ENCODE data around the gene PRDX6. TPM values are rescaled to one million over a fixed set of nuclear protein-coding genes. Genes with fewer than 3 reads are reported as not detected.

Gene PRDX6, protein sequence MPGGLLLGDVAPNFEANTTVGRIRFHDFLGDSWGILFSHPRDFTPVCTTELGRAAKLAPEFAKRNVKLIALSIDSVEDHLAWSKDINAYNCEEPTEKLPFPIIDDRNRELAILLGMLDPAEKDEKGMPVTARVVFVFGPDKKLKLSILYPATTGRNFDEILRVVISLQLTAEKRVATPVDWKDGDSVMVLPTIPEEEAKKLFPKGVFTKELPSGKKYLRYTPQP
- total RNA-seq (88.1 TPM), polyA plus RNA-seq (297 TPM)
- long read RNA-seq, donor 1, transcript PRDX6-201 (5 exons, 1,751 nt) = major isoform, 10 of 11 reads
- long read RNA-seq, donor 1, partial matches to known transcripts = 0 of 11 reads
- long read RNA-seq, donor 1, other reads (novel, unspliced or antisense) = 0 of 11 reads
- long read RNA-seq, donor 2, transcript PRDX6-201 (5 exons, 1,751 nt) = major isoform, 90 of 191 reads
- long read RNA-seq, donor 2, partial matches to known transcripts = 93 of 191 reads
- long read RNA-seq, donor 2, other reads (novel, unspliced or antisense) = 5 of 191 reads
- long read RNA-seq, donor 3, transcript PRDX6-201 (5 exons, 1,751 nt) = major isoform, 79 of 100 reads
- long read RNA-seq, donor 3, partial matches to known transcripts = 16 of 100 reads
- long read RNA-seq, donor 3, other reads (novel, unspliced or antisense) = 0 of 100 reads
- long read RNA-seq, donor 4, transcript PRDX6-201 (5 exons, 1,751 nt) = major isoform, 25 of 43 reads
- long read RNA-seq, donor 4, partial matches to known transcripts = 14 of 43 reads
- long read RNA-seq, donor 4, other reads (novel, unspliced or antisense) = 0 of 43 reads
- long read RNA-seq, donor 5, transcript PRDX6-203 (4 exons, 859 nt) = minor isoform, 7 of 163 reads
- long read RNA-seq, donor 5, transcript PRDX6-201 (5 exons, 1,751 nt) = major isoform, 93 of 163 reads
- long read RNA-seq, donor 5, partial matches to known transcripts = 52 of 163 reads
- long read RNA-seq, donor 5, other reads (novel, unspliced or antisense) = 10 of 163 reads
- long read RNA-seq, donor 6, transcript PRDX6-201 (5 exons, 1,751 nt) = major isoform, 42 of 72 reads
- long read RNA-seq, donor 6, partial matches to known transcripts = 29 of 72 reads
- long read RNA-seq, donor 6, other reads (novel, unspliced or antisense) = 0 of 72 reads
- long read RNA-seq, donor 7, transcript PRDX6-201 (5 exons, 1,751 nt) = major isoform, 64 of 102 reads
- long read RNA-seq, donor 7, partial matches to known transcripts = 35 of 102 reads
- long read RNA-seq, donor 7, other reads (novel, unspliced or antisense) = 0 of 102 reads
- long read RNA-seq, donor 8, transcript PRDX6-201 (5 exons, 1,751 nt) = major isoform, 24 of 39 reads
- long read RNA-seq, donor 8, partial matches to known transcripts = 13 of 39 reads
- long read RNA-seq, donor 8, other reads (novel, unspliced or antisense) = 0 of 39 reads
- long read RNA-seq, donor 9, transcript PRDX6-201 (5 exons, 1,751 nt) = major isoform, 42 of 67 reads
- long read RNA-seq, donor 9, partial matches to known transcripts = 21 of 67 reads
- long read RNA-seq, donor 9, other reads (novel, unspliced or antisense) = 0 of 67 reads
- long read RNA-seq, donor 10, transcript PRDX6-201 (5 exons, 1,751 nt) = major isoform, 46 of 72 reads
- long read RNA-seq, donor 10, transcript PRDX6-203 (4 exons, 859 nt) = minor isoform, 5 of 72 reads
- long read RNA-seq, donor 10, partial matches to known transcripts = 20 of 72 reads
- long read RNA-seq, donor 10, other reads (novel, unspliced or antisense) = 0 of 72 reads

- Histone ChIP-seq H3K27me3 (ENCODE audit: control insufficient read depth in 2 of 2, insufficient read depth in 1 of 2, low read length in 1 of 2) (no peaks in the 10 kb centered on the region), H3K9me3 (ENCODE audit: control insufficient read depth in 2 of 2, insufficient read depth in 1 of 2, low read length in 1 of 2) (no peaks in the 10 kb centered on the region), H3K4me1 (ENCODE audit: control insufficient read depth in 2 of 2, insufficient read depth in 2 of 2, low read length in 2 of 2) (peaks cover 12 to 18% of the 10 kb centered on the region in 2 donors), H3K4me3 (ENCODE audit: low read length in 2 of 2) (peak within 1 kb of the TSS; percentile 65 to 74), H3K36me3 (ENCODE audit: control insufficient read depth in 2 of 2, insufficient read depth in 2 of 2, low read length in 1 of 2) (peaks cover 7 to 10% of the 10 kb centered on the region in 2 donors), H3K27ac (ENCODE audit: low read depth in 1 of 2, low read length in 1 of 2) (peak within 1 kb of the TSS; percentile 80 to 94)
- WGBS = under 1% methylated on average over 69 of the region's 69 CpGs
- DNase-seq (ENCODE audit: low read depth in 6 of 9, low spot score in 9 of 9) = peak in 7 of 9 donors; percentile 44 to 90 (median 75)
Measured at GRCh38 chr1:173477286-173478093, at the start of gene PRDX6. PRDX6 (plus strand) TSS chr1:173477335; CDS start chr1:173477398, 63 bp downstream.

DNA sequence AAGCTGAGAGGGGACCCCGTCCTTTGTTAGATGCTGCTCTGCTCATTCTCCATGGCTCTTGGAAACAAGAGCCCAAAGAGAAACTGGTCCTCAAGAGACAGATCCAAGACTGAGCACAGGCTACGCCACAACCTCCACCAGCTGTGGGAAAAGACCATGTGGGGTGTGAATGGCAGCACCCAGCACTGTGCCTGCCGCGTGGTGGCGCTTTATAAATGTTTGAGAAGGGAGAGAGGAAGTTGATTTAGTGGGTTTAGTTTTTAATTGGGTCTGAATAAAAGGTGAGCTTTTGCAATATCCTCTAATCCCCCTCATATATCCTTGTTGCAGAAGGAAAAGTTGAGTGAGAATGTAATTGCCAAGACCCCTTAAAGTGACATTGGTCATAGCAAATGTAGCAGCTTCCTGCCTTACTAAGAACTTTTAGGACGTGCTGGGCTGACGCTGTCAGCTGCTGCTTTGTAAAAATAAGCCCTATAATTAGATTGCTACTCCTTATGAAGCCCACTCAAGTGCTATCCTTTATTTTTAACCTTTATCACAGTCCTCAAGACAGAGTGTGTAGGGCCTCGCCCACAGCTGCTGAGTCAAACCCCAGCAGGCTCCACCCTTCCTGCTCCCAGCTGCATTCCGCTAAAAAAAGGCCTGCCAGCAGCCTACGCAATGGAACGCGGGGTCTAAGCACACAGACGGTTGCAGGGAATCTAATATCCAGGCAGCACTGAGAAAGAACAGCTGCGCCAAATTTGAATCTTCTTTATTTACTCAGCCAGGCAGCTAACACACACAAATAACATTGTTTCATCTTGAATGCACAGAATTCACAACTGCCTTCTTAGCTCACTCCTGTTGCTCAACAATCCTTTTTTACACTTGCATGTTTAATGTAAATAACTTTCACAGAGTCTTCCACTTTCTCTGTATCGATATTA lies 47.4 kb upstream of the PRDX6 start:
- peak; percentile 41 to 85 (median 58) for DNase-seq (ENCODE audit: low read depth in 6 of 9, low spot score in 9 of 9)
- H3K36me3 ChIP-seq (ENCODE audit: control insufficient read depth in 2 of 2, insufficient read depth in 2 of 2, low read length in 1 of 2) = no peaks in the 10 kb centered on the region
- WGBS = 12% methylated on average over 15 of the region's 15 CpGs
- H3K27ac ChIP-seq (ENCODE audit: low read depth in 1 of 2, low read length in 1 of 2) = peak overlapping the region; percentile 74 to 84
- H3K4me1 ChIP-seq (ENCODE audit: control insufficient read depth in 2 of 2, insufficient read depth in 2 of 2, low read length in 2 of 2) = peaks cover 3 to 11% of the 10 kb centered on the region in 2 donors
- H3K9me3 ChIP-seq (ENCODE audit: control insufficient read depth in 2 of 2, insufficient read depth in 1 of 2, low read length in 1 of 2) = no peaks in the 10 kb centered on the region
- no peaks in the 10 kb centered on the region for H3K27me3 ChIP-seq (ENCODE audit: control insufficient read depth in 2 of 2, insufficient read depth in 1 of 2, low read length in 1 of 2)
- H3K4me3 ChIP-seq (ENCODE audit: low read length in 2 of 2) = peak overlapping the region; percentile 2 to 5

- no peak for DNase-seq (ENCODE audit: low read depth in 6 of 9, low spot score in 9 of 9)
- no peaks in the 10 kb centered on the region for H3K36me3 ChIP-seq (ENCODE audit: control insufficient read depth in 2 of 2, insufficient read depth in 2 of 2, low read length in 1 of 2)
- H3K4me3 ChIP-seq (ENCODE audit: low read length in 2 of 2) = no peak overlapping the region
- H3K27me3 ChIP-seq (ENCODE audit: control insufficient read depth in 2 of 2, insufficient read depth in 1 of 2, low read length in 1 of 2) = no peaks in the 10 kb centered on the region
- whole genome bisulfite sequencing = 5% methylated on average over 2 of the region's 2 CpGs
- H3K4me1 ChIP-seq (ENCODE audit: control insufficient read depth in 2 of 2, insufficient read depth in 2 of 2, low read length in 2 of 2) = peaks cover 3 to 11% of the 10 kb centered on the region in 2 donors
- H3K27ac ChIP-seq (ENCODE audit: low read depth in 1 of 2, low read length in 1 of 2) = peak overlapping the region in 1 of 2 donors; percentile 84
- no peaks in the 10 kb centered on the region for H3K9me3 ChIP-seq (ENCODE audit: control insufficient read depth in 2 of 2, insufficient read depth in 1 of 2, low read length in 1 of 2)
Measured at GRCh38 chr1:173430677-173431303, 46.3 kb upstream of the PRDX6 start.

GRCh38 chr1:173431304-173432045 lies 45.7 kb upstream of the PRDX6 start:
- H3K27ac ChIP-seq (ENCODE audit: low read depth in 1 of 2, low read length in 1 of 2) = no peak overlapping the region
- peak; percentile 64 to 96 (median 88) for DNase-seq (ENCODE audit: low read depth in 6 of 9, low spot score in 9 of 9)

DNA sequence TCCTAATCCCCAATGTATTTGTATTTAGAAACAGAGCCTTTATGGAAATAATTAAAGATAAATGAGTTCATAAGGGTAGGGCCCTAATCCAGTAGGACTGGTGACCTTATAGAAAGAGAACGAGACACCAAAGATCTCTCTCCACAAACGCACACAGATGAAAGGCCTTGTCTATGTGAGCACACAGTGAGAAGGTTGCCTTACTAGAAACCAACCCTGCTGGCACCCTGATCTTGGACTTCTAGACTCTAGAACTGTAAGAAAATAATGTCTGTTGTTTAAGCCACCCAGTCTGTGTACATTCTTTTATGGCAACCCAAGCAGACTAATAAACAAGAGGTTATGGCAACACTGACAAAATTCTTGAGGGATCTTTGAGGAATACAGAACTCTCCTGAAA lies 44.8 kb upstream of the PRDX6 start:
- H3K9me3 ChIP-seq (ENCODE audit: control insufficient read depth in 2 of 2, insufficient read depth in 1 of 2, low read length in 1 of 2) = no peaks in the 10 kb centered on the region
- H3K36me3 ChIP-seq (ENCODE audit: control insufficient read depth in 2 of 2, insufficient read depth in 2 of 2, low read length in 1 of 2) = no peaks in the 10 kb centered on the region
- peaks cover 3 to 11% of the 10 kb centered on the region in 2 donors for H3K4me1 ChIP-seq (ENCODE audit: control insufficient read depth in 2 of 2, insufficient read depth in 2 of 2, low read length in 2 of 2)
- no peak overlapping the region for H3K4me3 ChIP-seq (ENCODE audit: low read length in 2 of 2)
- no peak for DNase-seq (ENCODE audit: low read depth in 6 of 9, low spot score in 9 of 9)
- no peaks in the 10 kb centered on the region for H3K27me3 ChIP-seq (ENCODE audit: control insufficient read depth in 2 of 2, insufficient read depth in 1 of 2, low read length in 1 of 2)
- 98% methylated on average over 2 of the region's 2 CpGs for WGBS
- H3K27ac ChIP-seq (ENCODE audit: low read depth in 1 of 2, low read length in 1 of 2) = no peak overlapping the region

More at GRCh38 chr1:173431304-173432045, 45.7 kb upstream of the PRDX6 start:
- no peak overlapping the region for H3K4me3 ChIP-seq (ENCODE audit: low read length in 2 of 2)
- H3K27me3 ChIP-seq (ENCODE audit: control insufficient read depth in 2 of 2, insufficient read depth in 1 of 2, low read length in 1 of 2) = no peaks in the 10 kb centered on the region
- H3K36me3 ChIP-seq (ENCODE audit: control insufficient read depth in 2 of 2, insufficient read depth in 2 of 2, low read length in 1 of 2) = no peaks in the 10 kb centered on the region
- WGBS = 38% methylated on average over 6 of the region's 6 CpGs
- peaks cover 3 to 11% of the 10 kb centered on the region in 2 donors for H3K4me1 ChIP-seq (ENCODE audit: control insufficient read depth in 2 of 2, insufficient read depth in 2 of 2, low read length in 2 of 2)
- no peaks in the 10 kb centered on the region for H3K9me3 ChIP-seq (ENCODE audit: control insufficient read depth in 2 of 2, insufficient read depth in 1 of 2, low read length in 1 of 2)

GRCh38 chr1:173433751-173434326 lies 43.3 kb upstream of the PRDX6 start:
- peaks cover 3 to 11% of the 10 kb centered on the region in 2 donors for H3K4me1 ChIP-seq (ENCODE audit: control insufficient read depth in 2 of 2, insufficient read depth in 2 of 2, low read length in 2 of 2)
- H3K27me3 ChIP-seq (ENCODE audit: control insufficient read depth in 2 of 2, insufficient read depth in 1 of 2, low read length in 1 of 2) = no peaks in the 10 kb centered on the region
- WGBS = 100% methylated on average over 2 of the region's 2 CpGs
- DNase-seq (ENCODE audit: low read depth in 6 of 9, low spot score in 9 of 9) = no peak
- H3K9me3 ChIP-seq (ENCODE audit: control insufficient read depth in 2 of 2, insufficient read depth in 1 of 2, low read length in 1 of 2) = no peaks in the 10 kb centered on the region
- no peaks in the 10 kb centered on the region for H3K36me3 ChIP-seq (ENCODE audit: control insufficient read depth in 2 of 2, insufficient read depth in 2 of 2, low read length in 1 of 2)
- no peak overlapping the region for H3K27ac ChIP-seq (ENCODE audit: low read depth in 1 of 2, low read length in 1 of 2)
- no peak overlapping the region for H3K4me3 ChIP-seq (ENCODE audit: low read length in 2 of 2)
